GM19452 (cell line): ENCODE results near the gene SEMA3C.

ENCODE experiments used
- ATAC-seq: cut with Tn5 transposase; IDR thresholded peaks from one replicate; pipeline ENCODE4 v1.9.1; 2021; ENCODE audit not compliant: unreplicated experiment

The SEMA3C gene

DNA sequence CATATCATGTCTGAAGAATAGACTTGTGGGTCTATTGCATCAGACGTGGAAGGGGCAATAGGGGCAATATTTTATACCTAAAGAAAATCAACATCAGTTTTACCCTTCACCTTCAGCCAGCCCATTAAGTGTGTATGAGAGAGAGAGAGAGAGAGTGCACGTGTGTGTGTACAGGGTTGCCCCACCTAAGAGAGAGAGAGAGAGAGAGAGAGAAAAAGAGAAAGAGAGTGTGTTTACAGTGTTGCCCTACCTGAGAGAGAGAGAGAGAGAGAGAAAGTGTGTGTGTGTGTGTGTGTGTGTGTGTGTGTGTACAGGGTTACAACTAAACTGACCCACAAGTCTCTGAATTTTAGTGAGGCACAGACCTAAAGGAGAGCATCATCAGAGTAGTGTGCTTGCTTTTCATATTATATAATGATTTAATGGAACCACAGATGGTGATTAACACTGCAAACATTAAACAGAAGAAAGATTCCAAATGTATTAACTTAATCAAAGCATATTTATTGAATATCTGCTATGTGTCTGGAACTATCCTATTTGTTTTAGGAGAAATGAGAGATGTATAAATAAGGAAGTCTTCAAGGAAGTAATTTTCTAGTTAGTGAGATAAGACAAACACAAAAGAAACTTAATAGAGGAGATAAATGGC lies 213.6 kb downstream of the SEMA3C start:
- ATAC-seq = no peak

DNA sequence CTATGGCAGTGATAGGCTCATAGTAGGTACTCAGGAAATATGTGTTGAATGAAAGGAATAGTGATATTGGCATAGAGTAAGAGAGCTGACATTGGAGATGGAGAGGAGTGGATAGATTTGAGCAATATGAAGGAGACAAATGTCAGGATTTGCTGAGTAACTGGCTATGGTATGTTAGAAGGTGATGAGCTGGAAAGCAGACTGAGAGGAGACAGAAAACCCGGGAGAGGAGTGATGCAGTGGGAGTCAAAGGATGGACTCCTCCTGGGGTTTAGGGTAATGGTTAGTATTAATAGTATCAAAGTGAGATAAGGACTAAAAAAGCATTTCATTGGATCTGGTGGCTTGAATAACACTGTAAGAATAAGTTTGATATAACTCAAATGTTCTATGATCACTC lies 215.6 kb downstream of the SEMA3C start:
- ATAC-seq = no peak

DNA sequence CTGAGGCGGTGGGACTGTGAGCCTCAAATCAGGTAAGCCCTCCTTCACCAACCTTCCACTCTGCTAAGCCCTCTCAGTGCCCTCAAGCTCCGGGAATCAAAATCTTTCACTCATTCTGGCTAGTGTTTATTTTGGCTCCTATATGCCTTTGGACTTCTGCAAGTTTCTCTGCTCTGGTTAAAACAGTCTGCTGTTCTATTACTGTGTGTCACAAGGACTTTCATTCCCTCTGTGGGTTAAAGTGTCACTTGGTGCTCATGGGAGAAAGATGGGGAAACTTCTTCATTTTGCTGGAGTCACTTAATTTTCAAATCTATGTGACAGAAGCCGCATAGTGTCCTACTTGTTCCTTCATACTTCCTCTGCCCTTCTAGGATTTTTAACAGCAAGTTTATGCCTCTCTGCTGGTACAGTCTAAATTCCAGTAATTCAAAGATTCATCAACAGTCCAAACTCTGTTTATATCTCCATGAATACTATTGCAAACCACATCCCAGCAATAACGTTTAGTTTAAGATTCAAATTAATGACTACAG lies 219.1 kb downstream of the SEMA3C start:
- ATAC-seq = no peak

DNA sequence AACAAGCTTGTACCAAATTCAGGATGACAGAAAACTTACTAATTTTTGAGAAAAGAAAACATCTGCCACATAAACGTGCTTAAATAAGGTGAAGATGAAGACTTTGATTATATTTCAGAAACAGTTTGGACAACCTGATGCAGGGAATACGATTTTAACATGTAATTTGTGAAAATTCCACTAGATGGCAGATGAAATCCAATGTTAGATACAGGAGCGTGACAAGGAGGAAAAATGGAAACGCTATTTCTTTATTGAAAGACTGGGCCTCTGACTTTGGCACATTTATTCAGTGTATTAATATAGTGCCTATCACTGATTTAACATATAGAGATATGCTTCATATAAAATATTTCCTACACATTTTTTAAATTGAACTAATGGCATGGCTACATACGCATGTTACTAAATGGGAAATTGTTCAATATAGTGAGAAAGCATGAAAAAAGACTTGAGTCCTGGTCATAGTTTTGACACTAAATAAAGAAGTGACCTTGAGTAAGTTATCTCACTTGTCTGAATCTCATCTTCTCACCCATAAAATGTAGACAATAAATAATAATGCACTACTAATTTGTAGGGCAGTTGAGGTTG lies 219.7 kb downstream of the SEMA3C start:
- peak; percentile 78 for ATAC-seq
